ENCODE data around the gene SND1.

DNA sequence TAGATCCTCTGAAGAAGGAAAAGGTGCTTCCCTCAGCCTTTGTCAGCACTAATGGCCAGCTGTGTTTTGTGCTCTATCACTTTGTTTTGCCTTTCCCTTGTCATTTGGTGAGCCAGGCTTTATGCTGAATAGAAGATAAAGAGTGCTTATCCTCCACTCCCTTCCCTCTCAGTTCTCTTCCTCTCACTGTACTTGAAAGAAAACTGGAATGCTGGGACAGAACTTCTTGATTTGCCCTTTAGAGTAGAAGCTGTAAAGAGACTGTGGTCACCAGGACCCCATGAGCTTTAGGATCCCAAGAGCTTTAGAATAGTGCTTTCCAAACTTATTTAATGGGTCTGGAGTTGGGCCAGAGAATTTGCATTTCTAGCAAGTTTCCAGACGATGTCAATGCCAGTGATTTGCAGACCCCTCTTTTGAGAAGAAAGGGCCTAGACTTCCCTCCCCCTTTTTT, 297.8 kb downstream of the SND1 start:
- TF ChIP-seq, protein P1, sequence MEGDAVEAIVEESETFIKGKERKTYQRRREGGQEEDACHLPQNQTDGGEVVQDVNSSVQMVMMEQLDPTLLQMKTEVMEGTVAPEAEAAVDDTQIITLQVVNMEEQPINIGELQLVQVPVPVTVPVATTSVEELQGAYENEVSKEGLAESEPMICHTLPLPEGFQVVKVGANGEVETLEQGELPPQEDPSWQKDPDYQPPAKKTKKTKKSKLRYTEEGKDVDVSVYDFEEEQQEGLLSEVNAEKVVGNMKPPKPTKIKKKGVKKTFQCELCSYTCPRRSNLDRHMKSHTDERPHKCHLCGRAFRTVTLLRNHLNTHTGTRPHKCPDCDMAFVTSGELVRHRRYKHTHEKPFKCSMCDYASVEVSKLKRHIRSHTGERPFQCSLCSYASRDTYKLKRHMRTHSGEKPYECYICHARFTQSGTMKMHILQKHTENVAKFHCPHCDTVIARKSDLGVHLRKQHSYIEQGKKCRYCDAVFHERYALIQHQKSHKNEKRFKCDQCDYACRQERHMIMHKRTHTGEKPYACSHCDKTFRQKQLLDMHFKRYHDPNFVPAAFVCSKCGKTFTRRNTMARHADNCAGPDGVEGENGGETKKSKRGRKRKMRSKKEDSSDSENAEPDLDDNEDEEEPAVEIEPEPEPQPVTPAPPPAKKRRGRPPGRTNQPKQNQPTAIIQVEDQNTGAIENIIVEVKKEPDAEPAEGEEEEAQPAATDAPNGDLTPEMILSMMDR (IDR thresholded peaks at IDR 0.05): no peak
- TF ChIP-seq POLR2A (IDR thresholded peaks at IDR 0.05): no peak
